CD14-positive monocyte (primary cell): ENCODE measurements around the gene ACSS1. TPM values are rescaled to one million over a fixed set of nuclear protein-coding genes. Genes with fewer than 3 reads are reported as not detected.
A peak's percentile ranks its signal among the peaks of the same experiment; 100 is the strongest.

ENCODE experiments used
- DNase-seq, 3 donors: peaks; one replicate each; pipeline ENCODE4 v3.0.0-alpha.2; 2011 to 2022
- H2AFZ ChIP-seq: 2 replicates; pipeline ENCODE4 v1.6.0; 2012; ENCODE audit warnings: mild to moderate bottlenecking, low read depth, low read length, inconsistent platforms; ENCODE audit not compliant: insufficient read depth, poor library complexity, severe bottlenecking
- H3K27ac ChIP-seq, 2 donors: 1 replicate in 1 of 2; 2 replicates in 1 of 2; pipeline ENCODE4 v1.5.1; 2012 to 2013; ENCODE audit warnings: low read length in 2 of 2, control low read depth in 1 of 2, inconsistent platforms in 1 of 2, low read depth in 1 of 2, mild to moderate bottlenecking in 1 of 2
- H3K27me3 ChIP-seq, 2 donors: one replicate each; pipeline versions ENCODE4 v1.6.0 to v1.6.1; 2011 to 2013; ENCODE audit warnings: low read length in 2 of 2; ENCODE audit not compliant: control insufficient read depth in 2 of 2, insufficient read depth in 2 of 2
- H3K36me3 ChIP-seq, 2 donors: replicated peaks in 1 of 2; 1 replicate in 1 of 2; 2 replicates in 1 of 2; pipeline versions ENCODE4 v1.5.1 to v1.6.1; 2012 to 2013; ENCODE audit warnings: low read length in 2 of 2, control low read depth in 1 of 2, inconsistent platforms in 1 of 2, mild to moderate bottlenecking in 1 of 2; ENCODE audit not compliant: insufficient read depth in 2 of 2, control insufficient read depth in 1 of 2
- H3K4me1 ChIP-seq, 2 donors: 1 replicate in 1 of 2; 2 replicates in 1 of 2; pipeline versions ENCODE4 v1.5.1 to v1.6.1; 2012 to 2013; ENCODE audit warnings: low read length in 2 of 2, control low read depth in 1 of 2, inconsistent platforms in 1 of 2, mild to moderate bottlenecking in 1 of 2, moderate library complexity in 1 of 2; ENCODE audit not compliant: insufficient read depth in 2 of 2, control insufficient read depth in 1 of 2
- H3K4me2 ChIP-seq: replicated peaks from 2 replicates; pipeline ENCODE3; 2012; ENCODE audit warnings: low read length, moderate library complexity, mild to moderate bottlenecking; ENCODE audit not compliant: poor library complexity, severe bottlenecking; ENCODE audit errors: extremely low read depth
- H3K4me3 ChIP-seq, 3 experiments: fragments of 200-600 bp in 1 of 3; sonication (generic) in 1 of 3; replicated peaks in 1 of 3; 1 replicate in 2 of 3; 2 replicates in 1 of 3; pipeline ENCODE4 v1.5.1; 2011 to 2013; ENCODE audit warnings: low read length in 3 of 3, mild to moderate bottlenecking in 3 of 3, control low read depth in 2 of 3, low read depth in 2 of 3, inconsistent platforms in 1 of 3, moderate library complexity in 1 of 3
- H3K79me2 ChIP-seq: 2 replicates; pipeline ENCODE4 v1.6.0; 2012; ENCODE audit warnings: mild to moderate bottlenecking, control low read depth, inconsistent platforms, low read length, moderate library complexity; ENCODE audit not compliant: insufficient read depth
- H3K9ac ChIP-seq: 2 replicates; pipeline ENCODE4 v1.6.0; 2017; ENCODE audit warnings: low read length, mild to moderate bottlenecking; ENCODE audit not compliant: insufficient read depth, poor library complexity, severe bottlenecking
- H3K9me3 ChIP-seq, 2 donors: replicated peaks in 1 of 2; 1 replicate in 1 of 2; 2 replicates in 1 of 2; pipeline versions ENCODE4 v1.5.1 to v1.6.1; 2012 to 2013; ENCODE audit warnings: low read length in 2 of 2, control low read depth in 1 of 2; ENCODE audit not compliant: control insufficient read depth in 1 of 2, insufficient read depth in 1 of 2
- H4K20me1 ChIP-seq: 2 replicates; pipeline ENCODE4 v1.6.0; 2012; ENCODE audit warnings: mild to moderate bottlenecking, low read length, control low read depth, moderate library complexity; ENCODE audit not compliant: insufficient read depth
- H3K27ac Mint-ChIP-seq, 7 donors: one replicate each; pipeline ENCODE4 v1.8.0; 2020; ENCODE audit warnings: mild to moderate bottlenecking in 7 of 7, mixed read lengths in 7 of 7, moderate library complexity in 6 of 7, inconsistent platforms in 2 of 7
- H3K27me3 Mint-ChIP-seq, 3 donors: one replicate each; pipeline ENCODE4 v1.8.0; 2021 to 2022; ENCODE audit warnings: low read depth in 3 of 3, mild to moderate bottlenecking in 3 of 3, mixed read lengths in 3 of 3, moderate library complexity in 3 of 3, inconsistent platforms in 1 of 3
- H3K36me3 Mint-ChIP-seq, 2 donors: one replicate each; pipeline ENCODE4 v1.8.0; 2020; ENCODE audit warnings: mixed read lengths in 2 of 2, inconsistent platforms in 1 of 2, mild to moderate bottlenecking in 1 of 2
- H3K4me1 Mint-ChIP-seq: one replicate; pipeline ENCODE4 v1.8.0; 2020; ENCODE audit warnings: mild to moderate bottlenecking, mixed read lengths
- H3K4me3 Mint-ChIP-seq, 2 donors: one replicate each; pipeline ENCODE4 v1.8.0; 2020; ENCODE audit warnings: mild to moderate bottlenecking in 2 of 2, mixed read lengths in 2 of 2, moderate library complexity in 1 of 2
- H3K9me3 Mint-ChIP-seq, 7 donors: one replicate each; pipeline ENCODE4 v1.8.0; 2020 to 2022; ENCODE audit warnings: mixed read lengths in 7 of 7, mild to moderate bottlenecking in 6 of 7, moderate library complexity in 6 of 7, inconsistent platforms in 2 of 7
- CTCF ChIP-seq: fragments of 200-600 bp; IDR thresholded peaks from one replicate; pipeline ENCODE4 v1.8.0; 2022; ENCODE audit warnings: antibody characterized with exemption, mild to moderate bottlenecking
- WGBS: methylation state at CpG from one replicate; pipeline ENCODE4 v1.1.5; 2013; ENCODE audit warnings: missing lambda C conversion rate; ENCODE audit not compliant: insufficient coverage; 5-methylcytosine and 5-hydroxymethylcytosine counted together
- intact Hi-C, 2 donors: fragments of 100-400 bp; cut with micrococcal nuclease; formaldehyde crosslinking; loops; one replicate each; pipeline versions ENCODE4 v1.15.0 to v1.15.1; 2023
- polyA plus RNA-seq, 3 donors: library from polyadenylated mRNA; depleted of rRNA in 1 of 3; unstranded in 2 of 3; stranded (reverse) in 1 of 3; fragments of 300-500 nt in 2 of 3; fragments of >200 nt in 1 of 3; fragmentation: Illumina TruSeq in 2 of 3; gene quantifications; 1 replicate in 2 of 3; 2 replicates in 1 of 3; pipeline ENCODE4 v1.2.3, GENCODE V29; 2012 to 2021

The ACSS1 gene
- polyA plus RNA-seq, 3 donors: 26.6 to 32.0 (median 27.6) TPM

DNA sequence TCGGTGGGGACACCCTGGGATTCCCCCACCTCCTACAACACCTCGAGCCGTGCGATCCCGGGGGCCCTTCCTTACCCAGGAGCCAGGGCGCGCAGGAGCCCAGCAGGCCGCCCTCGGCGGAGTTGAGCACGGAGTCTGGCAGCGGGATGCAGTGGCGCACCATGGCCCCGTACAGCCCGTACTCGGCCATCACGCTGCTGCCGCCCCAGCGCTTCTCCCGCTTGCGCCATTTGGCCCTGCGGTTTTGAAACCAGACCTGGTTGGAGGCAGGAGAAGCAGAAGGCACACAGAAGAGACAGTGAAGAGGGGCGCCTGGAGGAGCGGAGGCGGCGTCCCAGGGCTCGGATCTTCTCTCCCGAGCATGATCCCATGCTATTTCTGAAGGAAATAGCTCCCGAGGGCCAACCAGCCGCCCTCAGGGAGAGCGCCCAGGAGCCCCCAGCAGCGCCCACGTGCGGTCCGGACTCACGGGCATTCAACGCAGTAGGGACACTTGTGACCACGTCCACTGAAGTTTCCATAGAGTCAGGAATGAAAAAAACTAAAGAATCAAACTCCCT lies 19.8 kb upstream of the ACSS1 start:
- WGBS: 6% methylated on average over 35 of the region's 38 CpGs
- Histone ChIP-seq H3K36me3 (no peaks in the 10 kb centered on the region), H4K20me1 (no peaks in the 10 kb centered on the region), H3K27ac (no peak overlapping the region), H3K27me3 (peaks cover 62 to 75% of the 10 kb centered on the region in 2 donors), H3K79me2 (no peaks in the 10 kb centered on the region), H2AFZ (peak overlapping the region; percentile 76), H3K4me3 (peak overlapping the region in 1 of 3 experiments; percentile 61), H3K9ac (no peak overlapping the region), H3K9me3 (peaks cover 0 to 18% of the 10 kb centered on the region in 2 donors), H3K4me1 (peaks cover 11 to 15% of the 10 kb centered on the region in 2 donors), H3K4me2 (peak overlapping the region; percentile 62)
- intact Hi-C loops: no loop called here
- H3K27ac Mint-ChIP-seq: no peak overlapping the region
- peak overlapping the region; percentile 47 to 78 for H3K4me3 Mint-ChIP-seq
- peaks cover 15% of the 10 kb centered on the region for H3K4me1 Mint-ChIP-seq
- peaks cover 0 to 10% (median 6%) of the 10 kb centered on the region in 7 donors for H3K9me3 Mint-ChIP-seq
- H3K27me3 Mint-ChIP-seq: peaks cover 60 to 76% (median 65%) of the 10 kb centered on the region in 3 donors
- H3K36me3 Mint-ChIP-seq: peaks cover 0 to 7% of the 10 kb centered on the region in 2 donors
- DNase-seq: peak; percentile 26 to 52 (median 29)
- TF ChIP-seq CTCF: no peak

GRCh38 chr20:25076731-25077609 lies 19.0 kb upstream of the ACSS1 start:
- 37% methylated on average over 10 of the region's 14 CpGs for WGBS
- peaks cover 0 to 5% of the 10 kb centered on the region in 2 donors for H3K36me3 Mint-ChIP-seq
- Histone ChIP-seq H3K9ac (no peak overlapping the region), H3K27ac (no peak overlapping the region), H3K79me2 (no peaks in the 10 kb centered on the region), H3K9me3 (peaks cover 0 to 12% of the 10 kb centered on the region in 2 donors), H3K4me1 (peaks cover 11 to 15% of the 10 kb centered on the region in 2 donors), H3K4me3 (peak overlapping the region in 1 of 3 experiments; percentile 61), H3K27me3 (peaks cover 59 to 75% of the 10 kb centered on the region in 2 donors), H3K36me3 (no peaks in the 10 kb centered on the region), H4K20me1 (no peaks in the 10 kb centered on the region), H3K4me2 (peak overlapping the region; percentile 62), H2AFZ (peak overlapping the region; percentile 76)
- peaks cover 59 to 75% (median 59%) of the 10 kb centered on the region in 3 donors for H3K27me3 Mint-ChIP-seq
- peak overlapping the region; percentile 47 to 78 for H3K4me3 Mint-ChIP-seq
- peak; percentile 31 for TF ChIP-seq CTCF
- peaks cover 12% of the 10 kb centered on the region for H3K4me1 Mint-ChIP-seq
- DNase-seq: peak in 2 of 3 donors; percentile 5 to 43
- H3K9me3 Mint-ChIP-seq: peaks cover 0 to 9% (median 3%) of the 10 kb centered on the region in 7 donors
- intact Hi-C loops: no loop called here
- H3K27ac Mint-ChIP-seq: peak overlapping the region in 1 of 7 donors; percentile 19
